HEK293 (cell line): ENCODE measurements around the gene HEXIM1.

Experiments used
- BCL11A ChIP-seq: fragments of 450-650 bp; formaldehyde crosslinking; IDR thresholded peaks from 2 replicates; pipeline ENCODE4 v1.5.1; 2016; ENCODE audit warnings: low read depth, missing biosample characterization, missing genetic modification characterization
- BCL6B ChIP-seq: fragments of 450-650 bp; formaldehyde crosslinking; IDR thresholded peaks from 2 replicates; pipeline ENCODE4 v1.5.1; 2017; ENCODE audit warnings: missing biosample characterization, missing genetic modification characterization
- EGR2 ChIP-seq: fragments of 450-650 bp; formaldehyde crosslinking; IDR thresholded peaks from 2 replicates; pipeline ENCODE4 v1.5.1; 2016; ENCODE audit warnings: low read depth, missing biosample characterization, missing genetic modification characterization
- GLIS1 ChIP-seq: fragments of 450-650 bp; formaldehyde crosslinking; IDR thresholded peaks from 2 replicates; pipeline ENCODE4 v1.5.1; 2016; ENCODE audit warnings: missing biosample characterization, missing genetic modification characterization
- IKZF3 ChIP-seq: fragments of 450-650 bp; IDR thresholded peaks from 2 replicates; pipeline ENCODE4 v1.5.0; 2018; ENCODE audit warnings: missing biosample characterization, mild to moderate bottlenecking, missing genetic modification characterization, moderate library complexity
- INSM2 ChIP-seq: fragments of 450-650 bp; formaldehyde crosslinking; IDR thresholded peaks from 2 replicates; pipeline ENCODE4 v1.5.1; 2016; ENCODE audit warnings: missing biosample characterization, missing genetic modification characterization
- KLF17 ChIP-seq: fragments of 450-650 bp; formaldehyde crosslinking; IDR thresholded peaks from 2 replicates; pipeline ENCODE4 v1.5.1; 2016; ENCODE audit warnings: missing biosample characterization, missing genetic modification characterization
- MEIS1 ChIP-seq: sonication (generic); formaldehyde crosslinking; IDR thresholded peaks from 2 replicates; pipeline ENCODE4 v1.8.1; 2022; ENCODE audit warnings: missing genetic modification reagents, mild to moderate bottlenecking, borderline replicate concordance
- MYNN ChIP-seq: fragments of 450-650 bp; formaldehyde crosslinking; IDR thresholded peaks from 2 replicates; pipeline ENCODE4 v1.5.1; 2016; ENCODE audit warnings: missing biosample characterization, missing genetic modification characterization, borderline replicate concordance
- PRDM1 ChIP-seq: fragments of 450-650 bp; formaldehyde crosslinking; IDR thresholded peaks from 2 replicates; pipeline ENCODE4; 2016; ENCODE audit warnings: missing biosample characterization, missing genetic modification characterization
- SCRT2 ChIP-seq: fragments of 450-650 bp; formaldehyde crosslinking; IDR thresholded peaks from 2 replicates; pipeline ENCODE4 v1.5.1; 2016; ENCODE audit warnings: missing biosample characterization, missing genetic modification characterization
- TSHZ1 ChIP-seq: fragments of 450-650 bp; formaldehyde crosslinking; IDR thresholded peaks from 2 replicates; pipeline ENCODE4 v1.5.1; 2016; ENCODE audit warnings: missing biosample characterization, missing genetic modification characterization, borderline replicate concordance
- ZNF211 ChIP-seq: fragments of 450-650 bp; formaldehyde crosslinking; IDR thresholded peaks from 2 replicates; pipeline ENCODE4 v1.5.1; 2016; ENCODE audit warnings: low read depth, missing biosample characterization, missing genetic modification characterization
- ZNF311 ChIP-seq: fragments of 450-650 bp; formaldehyde crosslinking; IDR thresholded peaks from 2 replicates; pipeline ENCODE4 v1.5.1; 2017; ENCODE audit warnings: missing biosample characterization, missing genetic modification characterization, borderline replicate concordance
- ZNF335 ChIP-seq: fragments of 450-650 bp; formaldehyde crosslinking; conservative IDR thresholded peaks from 2 replicates; pipeline ENCODE4 v1.5.1; 2016; ENCODE audit warnings: missing biosample characterization, missing genetic modification characterization
- ZNF37A ChIP-seq: fragments of 450-650 bp; IDR thresholded peaks from 2 replicates; pipeline ENCODE4 v1.5.1; 2018; ENCODE audit warnings: missing biosample characterization, missing genetic modification characterization
- ZNF416 ChIP-seq: fragments of 450-650 bp; formaldehyde crosslinking; IDR thresholded peaks from 2 replicates; pipeline ENCODE4 v1.5.1; 2016; ENCODE audit warnings: missing biosample characterization, missing genetic modification characterization
- ZNF433 ChIP-seq: fragments of 450-650 bp; formaldehyde crosslinking; IDR thresholded peaks from 2 replicates; pipeline ENCODE4 v1.5.1; 2016; ENCODE audit warnings: missing biosample characterization, missing genetic modification characterization, low read depth
- ZNF518A ChIP-seq: fragments of 450-650 bp; formaldehyde crosslinking; conservative IDR thresholded peaks from 2 replicates; pipeline ENCODE4 v1.5.1; 2016; ENCODE audit warnings: low read depth, missing biosample characterization, missing genetic modification characterization
- ZNF585B ChIP-seq: fragments of 450-650 bp; formaldehyde crosslinking; IDR thresholded peaks from 2 replicates; pipeline ENCODE4 v1.5.1; 2016; ENCODE audit warnings: missing biosample characterization, missing genetic modification characterization
- ZNF629 ChIP-seq: fragments of 450-650 bp; formaldehyde crosslinking; IDR thresholded peaks from 2 replicates; pipeline ENCODE4 v1.5.1; 2017; ENCODE audit warnings: missing biosample characterization, missing genetic modification characterization
- ZNF707 ChIP-seq: fragments of 450-650 bp; formaldehyde crosslinking; IDR thresholded peaks from 2 replicates; pipeline ENCODE4 v1.5.1; 2016; ENCODE audit warnings: missing biosample characterization, missing genetic modification characterization
- ZNF76 ChIP-seq: fragments of 450-650 bp; formaldehyde crosslinking; IDR thresholded peaks from 2 replicates; pipeline ENCODE4; 2016; ENCODE audit warnings: low read depth, missing biosample characterization, missing genetic modification characterization, borderline replicate concordance
- ZSCAN30 ChIP-seq: fragments of 450-650 bp; IDR thresholded peaks from 2 replicates; pipeline ENCODE4 v1.5.1; 2018; ENCODE audit warnings: missing biosample characterization, mild to moderate bottlenecking, missing genetic modification characterization, moderate library complexity
- TF ChIP-seq, protein P1 (sequence below): fragments of 450-650 bp; formaldehyde crosslinking; IDR thresholded peaks from 2 replicates; pipeline ENCODE4 v1.5.1; 2016; ENCODE audit warnings: missing biosample characterization, missing genetic modification characterization

HEXIM1 gene

DNA sequence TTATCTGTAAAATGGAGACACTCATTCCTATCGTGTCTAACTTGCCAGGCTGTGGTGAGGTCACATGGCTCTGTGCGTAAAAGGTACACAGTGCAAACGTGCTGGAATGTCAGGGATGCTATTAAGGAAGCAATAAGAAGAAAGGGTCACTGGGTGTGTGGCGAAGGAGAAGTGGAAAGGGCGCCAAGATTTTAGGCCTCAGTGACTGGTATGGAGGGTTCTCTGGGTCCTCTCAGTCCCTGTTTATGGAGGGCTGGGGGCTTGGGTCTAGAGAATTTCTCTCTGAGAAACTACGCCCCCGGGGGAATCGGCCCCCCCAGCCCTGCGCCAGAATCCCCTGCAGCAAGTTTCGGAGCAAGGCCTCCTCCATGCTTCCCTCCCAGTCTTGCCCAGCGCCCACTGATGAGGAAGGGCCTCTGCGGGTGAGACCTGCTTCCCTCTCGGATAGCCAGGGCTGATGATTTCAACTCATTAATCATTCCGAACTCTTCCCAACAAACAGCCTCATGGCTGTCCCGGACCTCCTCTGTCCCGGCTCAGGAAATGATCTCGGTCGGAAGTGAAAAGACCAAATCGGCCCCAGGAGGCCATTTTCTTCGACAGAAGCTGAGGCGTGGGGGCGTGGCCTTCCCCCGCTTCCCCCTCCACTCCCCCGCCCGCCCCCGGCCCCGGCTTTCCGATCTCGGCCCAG, 1.2 kb upstream of the HEXIM1 start (continued):
- TF ChIP-seq, protein P1, sequence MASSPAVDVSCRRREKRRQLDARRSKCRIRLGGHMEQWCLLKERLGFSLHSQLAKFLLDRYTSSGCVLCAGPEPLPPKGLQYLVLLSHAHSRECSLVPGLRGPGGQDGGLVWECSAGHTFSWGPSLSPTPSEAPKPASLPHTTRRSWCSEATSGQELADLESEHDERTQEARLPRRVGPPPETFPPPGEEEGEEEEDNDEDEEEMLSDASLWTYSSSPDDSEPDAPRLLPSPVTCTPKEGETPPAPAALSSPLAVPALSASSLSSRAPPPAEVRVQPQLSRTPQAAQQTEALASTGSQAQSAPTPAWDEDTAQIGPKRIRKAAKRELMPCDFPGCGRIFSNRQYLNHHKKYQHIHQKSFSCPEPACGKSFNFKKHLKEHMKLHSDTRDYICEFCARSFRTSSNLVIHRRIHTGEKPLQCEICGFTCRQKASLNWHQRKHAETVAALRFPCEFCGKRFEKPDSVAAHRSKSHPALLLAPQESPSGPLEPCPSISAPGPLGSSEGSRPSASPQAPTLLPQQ (tag by site-specific recombination): no peak
- no peak for TF ChIP-seq MEIS1 (CRISPR knock-in tag)
- TF ChIP-seq BCL11A (tag by site-specific recombination): no peak
- TF ChIP-seq ZNF37A (tag by site-specific recombination): no peak
- TF ChIP-seq IKZF3 (tag by site-specific recombination): 0 out of 2 replicates have a peak, but pooled peaks have one; percentile 10
- no peak for TF ChIP-seq PRDM1 (tag by site-specific recombination)
- TF ChIP-seq ZNF211: no peak
- no peak for TF ChIP-seq ZNF416 (tag by site-specific recombination)
- TF ChIP-seq ZNF335 (tag by site-specific recombination): no peak
- TF ChIP-seq MYNN (tag by site-specific recombination): no peak
- no peak for TF ChIP-seq BCL6B
- TF ChIP-seq ZNF585B (tag by site-specific recombination): no peak
- no peak for TF ChIP-seq ZNF433 (tag by site-specific recombination)
- 0 out of 2 replicates have a peak, but pooled peaks have one; percentile 22 for TF ChIP-seq ZSCAN30
- TF ChIP-seq KLF17: no peak
- peak; percentile 7; the same call in 1 of the 2 replicates for TF ChIP-seq EGR2 (tag by site-specific recombination)
- TF ChIP-seq INSM2 (tag by site-specific recombination): no peak; the same call in 1 of the 2 replicates
- TF ChIP-seq GLIS1 (tag by site-specific recombination): peak; percentile 10; the same call in 1 of the 2 replicates
- TF ChIP-seq ZNF76 (tag by site-specific recombination): 0 out of 2 replicates have a peak, but pooled peaks have one; percentile 16
- no peak for TF ChIP-seq ZNF311 (tag by site-specific recombination)
- no peak for TF ChIP-seq ZNF707
- TF ChIP-seq TSHZ1 (tag by site-specific recombination): no peak
- no peak for TF ChIP-seq SCRT2 (tag by site-specific recombination)
- 0 out of 2 replicates have a peak, but pooled peaks have one; percentile 17 for TF ChIP-seq ZNF629 (tag by site-specific recombination)
- no peak for TF ChIP-seq ZNF518A
